Measurements from ENCODE around the gene SIGLEC14. TPM values are rescaled to one million over a fixed set of nuclear protein-coding genes. Genes with fewer than 3 reads are reported as not detected.

SIGLEC14 gene
- total and polyA plus RNA-seq, 2 donors (not counting 3 experiments of a cell fraction or from before 2014, with no cell fraction given), result 0.10 TPM; not detected in 1

- BruUV-seq (replicated peaks), result no TSS peak
These were observed 18.4 kb upstream of the SIGLEC14 start for GRCh38 chr19:51664997-51665396.

GRCh38 chr19:51664131-51664530 is 17.5 kb upstream of the SIGLEC14 start:
- dilution Hi-C loops (cut with MboI; ENCODE audit: extremely low pct_ligation_motif_present, low sequenced_read_pairs), result no loop called here
- Histone ChIP-seq H3K4me2 (ENCODE audit: insufficient read depth, low read length) (no peak overlapping the region), H3K9me1 (replicated peaks; ENCODE audit: control insufficient read depth, extremely low read depth, insufficient read depth, low read length) (no peaks in the 10 kb centered on the region), H3K27ac (ENCODE audit: insufficient read depth, low read depth, low read length) (no peak overlapping the region), H3K36me3 (ENCODE audit: control insufficient read depth in 2 of 2, extremely low read depth in 1 of 2, insufficient read depth in 2 of 2, low read length in 2 of 2) (no peaks in the 10 kb centered on the region), H3K4me1 (ENCODE audit: control insufficient read depth, extremely low read depth, insufficient read depth, low read length) (no peaks in the 10 kb centered on the region), H2AFZ (ENCODE audit: low read depth, low read length) (no peak overlapping the region), H3K4me3 (replicated peaks in 1 of 3; ENCODE audit: insufficient read depth in 1 of 3, low read depth in 1 of 3, low read length in 3 of 3) (no peak overlapping the region), H4K20me1 (replicated peaks; ENCODE audit: control insufficient read depth, extremely low read depth, insufficient read depth, low read length) (no peaks in the 10 kb centered on the region), H3K27me3 (ENCODE audit: control insufficient read depth in 2 of 2, insufficient read depth in 2 of 2, low read length in 2 of 2) (peaks cover 0 to 6% of the 10 kb centered on the region in 2 experiments), H3K9me3 (replicated peaks; ENCODE audit: control insufficient read depth, insufficient read depth, low read length) (no peaks in the 10 kb centered on the region), H3K79me2 (ENCODE audit: control insufficient read depth, insufficient read depth, low read length) (no peaks in the 10 kb centered on the region), H3K9ac (replicated peaks; ENCODE audit: extremely low read depth, insufficient read depth, low read length) (no peak overlapping the region)
- TF ChIP-seq POLR2A (IDR thresholded peaks at IDR 0.05; ENCODE audit: low read depth, low read length) (no peak), FOS (IDR thresholded peaks at IDR 0.05; ENCODE audit: borderline replicate concordance, insufficient read depth, low read length) (no peak), POLR2AphosphoS5 (IDR thresholded peaks at IDR 0.05; ENCODE audit: insufficient read depth, low read depth, low read length) (no peak), JUN (IDR thresholded peaks at IDR 0.05; ENCODE audit: borderline replicate concordance, insufficient read depth, insufficient read length, low read depth) (no peak), MAX (IDR thresholded peaks at IDR 0.05; ENCODE audit: insufficient read depth, insufficient read length) (no peak), MYC (IDR thresholded peaks at IDR 0.05; ENCODE audit: low read depth, low read length) (no peak), CTCF (IDR thresholded peaks at IDR 0.05; ENCODE audit: extremely low read depth in 1 of 2, insufficient read depth in 1 of 2, low read depth in 1 of 2, low read length in 2 of 2) (no peak), GATA2 (IDR thresholded peaks at IDR 0.05; ENCODE audit: insufficient read depth, insufficient read length, low read depth, low read length) (no peak), EZH2 (IDR thresholded peaks at IDR 0.05; ENCODE audit: borderline replicate concordance, low read depth, low read length, severe bottlenecking) (no peak)
- DNase-seq (ENCODE audit: low read depth, low spot score), result no peak
- CTCF ChIA-PET, result interaction anchor here (1.0 kb wide), 1 partner anchor 10 kb away, joined by 3 read pairs; no protein-coding TSS in a partner anchor
- no peak for FAIRE-seq
- BruUV-seq (replicated peaks), result no TSS peak
- intact Hi-C loops (cut with micrococcal nuclease), result no loop called here
- POLR2A ChIA-PET, result no interaction called here

More at GRCh38 chr19:51664997-51665396, 18.4 kb upstream of the SIGLEC14 start:
- no peaks in the 10 kb centered on the region for H4K20me1 ChIP-seq (replicated peaks; ENCODE audit: control insufficient read depth, extremely low read depth, insufficient read depth, low read length)
- H3K9me1 ChIP-seq (replicated peaks; ENCODE audit: control insufficient read depth, extremely low read depth, insufficient read depth, low read length), result no peaks in the 10 kb centered on the region
- H3K4me2 ChIP-seq (ENCODE audit: insufficient read depth, low read length), result no peak overlapping the region
- POLR2A ChIA-PET, result no interaction called here
- FAIRE-seq (no peak), DNase-seq (ENCODE audit: low read depth, low spot score) (no peak)
- no peaks in the 10 kb centered on the region for H3K9me3 ChIP-seq (replicated peaks; ENCODE audit: control insufficient read depth, insufficient read depth, low read length)
- H3K9ac ChIP-seq (replicated peaks; ENCODE audit: extremely low read depth, insufficient read depth, low read length), result no peak overlapping the region
- intact Hi-C loops (cut with micrococcal nuclease) (no loop called here), dilution Hi-C loops (cut with MboI; ENCODE audit: extremely low pct_ligation_motif_present, low sequenced_read_pairs) (no loop called here)
- H3K27me3 ChIP-seq (ENCODE audit: control insufficient read depth in 2 of 2, insufficient read depth in 2 of 2, low read length in 2 of 2), result peaks cover 0 to 6% of the 10 kb centered on the region in 2 experiments
- no peaks in the 10 kb centered on the region for H3K79me2 ChIP-seq (ENCODE audit: control insufficient read depth, insufficient read depth, low read length)
- no peaks in the 10 kb centered on the region for H3K36me3 ChIP-seq (ENCODE audit: control insufficient read depth in 2 of 2, extremely low read depth in 1 of 2, insufficient read depth in 2 of 2, low read length in 2 of 2)
- H3K27ac ChIP-seq (ENCODE audit: insufficient read depth, low read depth, low read length), result no peak overlapping the region
- no peaks in the 10 kb centered on the region for H3K4me1 ChIP-seq (ENCODE audit: control insufficient read depth, extremely low read depth, insufficient read depth, low read length)
- TF ChIP-seq FOS (IDR thresholded peaks at IDR 0.05; ENCODE audit: borderline replicate concordance, insufficient read depth, low read length) (no peak), JUN (IDR thresholded peaks at IDR 0.05; ENCODE audit: borderline replicate concordance, insufficient read depth, insufficient read length, low read depth) (no peak), CTCF (IDR thresholded peaks at IDR 0.05; ENCODE audit: extremely low read depth in 1 of 2, insufficient read depth in 1 of 2, low read depth in 1 of 2, low read length in 2 of 2) (peak in 1 of 2 donors; percentile 21)
- H2AFZ ChIP-seq (ENCODE audit: low read depth, low read length), result no peak overlapping the region
- CTCF ChIA-PET, result no interaction called here
- H3K4me3 ChIP-seq (replicated peaks in 1 of 3; ENCODE audit: insufficient read depth in 1 of 3, low read depth in 1 of 3, low read length in 3 of 3), result no peak overlapping the region
